ENCODE results near the gene KMT2C. TPM values are rescaled to one million over a fixed set of nuclear protein-coding genes. Genes with fewer than 3 reads are reported as not detected.

The KMT2C gene
- total and polyA plus RNA-seq, 2 experiments from 2014 or later: 21.9 to 47.7 TPM

DNA sequence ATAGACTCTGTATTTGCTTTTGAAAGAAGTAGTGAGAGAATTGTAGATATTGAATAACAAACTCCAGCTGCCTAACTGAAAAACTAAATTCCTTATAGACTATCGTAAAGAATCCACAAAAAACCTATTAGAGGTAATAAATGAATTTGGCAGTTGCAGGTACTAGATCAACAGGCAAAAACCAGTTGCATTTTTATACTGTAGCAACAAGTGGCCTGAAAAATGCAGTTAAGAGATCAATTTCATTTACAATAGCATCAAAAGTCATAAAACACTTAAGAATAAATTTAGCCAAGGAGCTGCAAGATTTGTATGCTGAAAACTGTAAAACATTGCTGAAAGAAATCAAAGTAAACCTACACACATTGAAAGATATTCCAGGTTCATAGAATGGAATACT is 340.0 kb downstream of the KMT2C start:
- Histone ChIP-seq H3K9me2 (replicated peaks; ENCODE audit: insufficient read depth) (no peaks in the 10 kb centered on the region), H3K9me3 (ENCODE audit: low read depth) (no peaks in the 10 kb centered on the region), H3K27me3 (no peaks in the 10 kb centered on the region), H3K4me1 (ENCODE audit: insufficient read depth) (no peaks in the 10 kb centered on the region), H3K36me3 (replicated peaks; ENCODE audit: insufficient read depth, low read depth) (no peaks in the 10 kb centered on the region), H3K4me3 (no peak overlapping the region), H3K79me2 (peaks cover 12% of the 10 kb centered on the region), H3K27ac (no peak overlapping the region), H3K4me2 (no peak overlapping the region), H4K20me1 (ENCODE audit: insufficient read depth, poor library complexity, severe bottlenecking) (no peaks in the 10 kb centered on the region), H2AFZ (no peak overlapping the region)
- DNase-seq (ENCODE audit: low spot score): no peak
- TF ChIP-seq CTCF (IDR thresholded peaks at IDR 0.05; ENCODE audit: poor library complexity) (no peak), EZH2phosphoT487 (IDR thresholded peaks at IDR 0.05; ENCODE audit: low read depth, severe bottlenecking, unreplicated experiment) (no peak), EZH2 (IDR thresholded peaks at IDR 0.05; ENCODE audit: borderline replicate concordance) (no peak)
- 83% methylated on average over 1 of the region's 1 CpG for WGBS (ENCODE audit: low lambda C conversion rate, missing lambda C conversion rate)

GRCh38 chr7:152093717-152094116 is 342.1 kb downstream of the KMT2C start:
- H3K79me2 ChIP-seq: peaks cover 18% of the 10 kb centered on the region
- no peaks in the 10 kb centered on the region for H3K4me1 ChIP-seq (ENCODE audit: insufficient read depth)
- H3K4me3 ChIP-seq: no peak overlapping the region
- no peak for TF ChIP-seq EZH2 (IDR thresholded peaks at IDR 0.05; ENCODE audit: borderline replicate concordance)
- H3K4me2 ChIP-seq: no peak overlapping the region
- no peaks in the 10 kb centered on the region for H4K20me1 ChIP-seq (ENCODE audit: insufficient read depth, poor library complexity, severe bottlenecking)
- no peaks in the 10 kb centered on the region for H3K9me3 ChIP-seq (ENCODE audit: low read depth)
- no peaks in the 10 kb centered on the region for H3K27me3 ChIP-seq
- H3K27ac ChIP-seq: no peak overlapping the region
- no peaks in the 10 kb centered on the region for H3K36me3 ChIP-seq (replicated peaks; ENCODE audit: insufficient read depth, low read depth)
- WGBS (ENCODE audit: low lambda C conversion rate, missing lambda C conversion rate): 84% methylated on average over 4 of the region's 4 CpGs
- H3K9me2 ChIP-seq (replicated peaks; ENCODE audit: insufficient read depth): no peaks in the 10 kb centered on the region
- DNase-seq (ENCODE audit: low spot score): no peak
- H2AFZ ChIP-seq: no peak overlapping the region

GRCh38 chr7:152090747-152091146 is 345.1 kb downstream of the KMT2C start:
- H3K27ac ChIP-seq: no peak overlapping the region
- H3K4me1 ChIP-seq (ENCODE audit: insufficient read depth): no peaks in the 10 kb centered on the region
- H2AFZ ChIP-seq: no peak overlapping the region
- no peak for TF ChIP-seq EZH2 (IDR thresholded peaks at IDR 0.05; ENCODE audit: borderline replicate concordance)
- no peak overlapping the region for H3K4me3 ChIP-seq
- 90% methylated on average over 6 of the region's 6 CpGs for WGBS (ENCODE audit: low lambda C conversion rate, missing lambda C conversion rate)
- peaks cover 33% of the 10 kb centered on the region for H3K79me2 ChIP-seq
- no peak for DNase-seq (ENCODE audit: low spot score)
- no peak overlapping the region for H3K4me2 ChIP-seq
- H4K20me1 ChIP-seq (ENCODE audit: insufficient read depth, poor library complexity, severe bottlenecking): no peaks in the 10 kb centered on the region
- H3K27me3 ChIP-seq: no peaks in the 10 kb centered on the region
- H3K36me3 ChIP-seq (replicated peaks; ENCODE audit: insufficient read depth, low read depth): no peaks in the 10 kb centered on the region
- H3K9me3 ChIP-seq (ENCODE audit: low read depth): no peaks in the 10 kb centered on the region
- H3K9me2 ChIP-seq (replicated peaks; ENCODE audit: insufficient read depth): no peaks in the 10 kb centered on the region

- H3K9me2 ChIP-seq (replicated peaks; ENCODE audit: insufficient read depth): no peaks in the 10 kb centered on the region
- TF ChIP-seq EZH2 (IDR thresholded peaks at IDR 0.05; ENCODE audit: borderline replicate concordance) (no peak), CTCF (IDR thresholded peaks at IDR 0.05; ENCODE audit: poor library complexity) (no peak), EZH2phosphoT487 (IDR thresholded peaks at IDR 0.05; ENCODE audit: low read depth, severe bottlenecking, unreplicated experiment) (no peak)
- no peak for DNase-seq (ENCODE audit: low spot score)
- no peaks in the 10 kb centered on the region for H4K20me1 ChIP-seq (ENCODE audit: insufficient read depth, poor library complexity, severe bottlenecking)
- H3K36me3 ChIP-seq (replicated peaks; ENCODE audit: insufficient read depth, low read depth): no peaks in the 10 kb centered on the region
- no peak overlapping the region for H3K4me3 ChIP-seq
- 99% methylated on average over 7 of the region's 7 CpGs for whole genome bisulfite sequencing (ENCODE audit: low lambda C conversion rate, missing lambda C conversion rate)
- H3K79me2 ChIP-seq: peaks cover 37% of the 10 kb centered on the region
- H3K27me3 ChIP-seq: no peaks in the 10 kb centered on the region
- no peaks in the 10 kb centered on the region for H3K4me1 ChIP-seq (ENCODE audit: insufficient read depth)
- H3K27ac ChIP-seq: no peak overlapping the region
- no peaks in the 10 kb centered on the region for H3K9me3 ChIP-seq (ENCODE audit: low read depth)
- no peak overlapping the region for H3K4me2 ChIP-seq
- no peak overlapping the region for H2AFZ ChIP-seq
Observed at GRCh38 chr7:152089183-152089582, 346.6 kb downstream of the KMT2C start.
